Endothelial cell of umbilical vein (primary cell): ENCODE data around the gene TCF7L2.

Source experiments
- EZH2 ChIP-seq: IDR thresholded peaks from 2 replicates; pipeline ENCODE4 v1.6.1; 2012; ENCODE audit warnings: borderline replicate concordance, low read depth, mild to moderate bottlenecking, moderate library complexity, low read length, inconsistent platforms; ENCODE audit not compliant: severe bottlenecking
- POLR2AphosphoS5 ChIP-seq: IDR thresholded peaks from 2 replicates; pipeline ENCODE4 v1.6.1; 2012; ENCODE audit warnings: low read depth, mild to moderate bottlenecking, control low read depth, low read length, moderate library complexity; ENCODE audit not compliant: insufficient read depth
- TF ChIP-seq, protein P1 (sequence below), 2 donors: IDR thresholded peaks; 1 replicate in 1 of 2; 2 replicates in 1 of 2; pipeline ENCODE4 v1.5.1; 2011; ENCODE audit warnings: low read length in 2 of 2, mild to moderate bottlenecking in 2 of 2, moderate library complexity in 2 of 2, control low read depth in 1 of 2, inconsistent platforms in 1 of 2, low read depth in 1 of 2; ENCODE audit not compliant: insufficient read depth in 1 of 2; ENCODE audit errors: extremely low read depth in 1 of 2

DNA sequence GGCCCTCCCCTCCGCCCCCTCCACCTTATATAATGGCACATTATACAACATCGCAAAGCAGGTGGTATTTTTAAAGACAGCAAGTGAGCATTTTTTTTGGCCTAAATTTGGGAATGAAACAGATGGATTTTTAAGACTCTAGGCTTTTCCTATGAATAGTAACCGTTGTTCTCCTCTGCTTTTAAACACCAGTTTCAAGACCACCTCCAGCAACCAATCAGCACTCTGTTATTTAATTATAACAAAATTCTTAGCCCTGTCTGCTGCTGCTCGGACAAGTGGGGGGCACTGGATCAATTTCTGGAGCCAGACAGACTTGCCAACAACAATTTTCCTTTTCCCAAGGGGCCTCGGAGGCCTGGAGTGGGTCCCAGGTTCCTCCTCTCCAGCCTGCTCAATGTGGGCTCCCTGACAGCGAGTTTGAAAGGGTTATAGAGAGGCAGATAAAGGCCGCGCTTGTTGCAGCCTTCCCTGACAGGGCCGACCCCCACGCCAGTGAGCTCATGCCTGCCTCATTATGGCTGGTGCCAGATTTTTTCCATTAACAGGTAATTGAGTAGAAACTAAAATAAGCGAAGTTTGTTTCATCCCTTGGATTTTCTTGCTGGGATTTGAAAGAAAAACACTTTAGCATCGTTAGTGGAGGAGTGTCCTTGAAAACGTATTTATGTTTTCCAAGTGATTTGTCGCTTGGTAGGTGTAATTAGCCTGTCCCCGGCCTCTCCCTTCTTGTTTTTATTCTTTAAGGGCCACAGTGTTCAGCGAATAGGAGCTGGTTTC is 227.3 kb downstream of the TCF7L2 start:
- TF ChIP-seq, protein P1, sequence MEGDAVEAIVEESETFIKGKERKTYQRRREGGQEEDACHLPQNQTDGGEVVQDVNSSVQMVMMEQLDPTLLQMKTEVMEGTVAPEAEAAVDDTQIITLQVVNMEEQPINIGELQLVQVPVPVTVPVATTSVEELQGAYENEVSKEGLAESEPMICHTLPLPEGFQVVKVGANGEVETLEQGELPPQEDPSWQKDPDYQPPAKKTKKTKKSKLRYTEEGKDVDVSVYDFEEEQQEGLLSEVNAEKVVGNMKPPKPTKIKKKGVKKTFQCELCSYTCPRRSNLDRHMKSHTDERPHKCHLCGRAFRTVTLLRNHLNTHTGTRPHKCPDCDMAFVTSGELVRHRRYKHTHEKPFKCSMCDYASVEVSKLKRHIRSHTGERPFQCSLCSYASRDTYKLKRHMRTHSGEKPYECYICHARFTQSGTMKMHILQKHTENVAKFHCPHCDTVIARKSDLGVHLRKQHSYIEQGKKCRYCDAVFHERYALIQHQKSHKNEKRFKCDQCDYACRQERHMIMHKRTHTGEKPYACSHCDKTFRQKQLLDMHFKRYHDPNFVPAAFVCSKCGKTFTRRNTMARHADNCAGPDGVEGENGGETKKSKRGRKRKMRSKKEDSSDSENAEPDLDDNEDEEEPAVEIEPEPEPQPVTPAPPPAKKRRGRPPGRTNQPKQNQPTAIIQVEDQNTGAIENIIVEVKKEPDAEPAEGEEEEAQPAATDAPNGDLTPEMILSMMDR (IDR thresholded peaks at IDR 0.05; ENCODE audit: extremely low read depth in 1 of 2, insufficient read depth in 1 of 2, low read depth in 1 of 2, low read length in 2 of 2) = no peak
- no peak for TF ChIP-seq EZH2
- TF ChIP-seq POLR2AphosphoS5 = no peak
